Retinal pigment epithelial cell (primary cell): Measurements from ENCODE around the gene MEF2D.
A peak's percentile ranks its signal among the peaks of the same experiment; 100 is the strongest.

Experiments used
- DNase-seq: peaks from one replicate; pipeline ENCODE4 v3.0.0-alpha.2; 2010; ENCODE audit warnings: low read depth
- H3K4me3 ChIP-seq: 2 replicates; pipeline ENCODE4 v1.5.1; 2011; ENCODE audit warnings: mild to moderate bottlenecking, low read length, control low read depth, moderate library complexity
- TF ChIP-seq, protein P1 (sequence below): conservative IDR thresholded peaks from 2 replicates; pipeline ENCODE4 v1.5.1; 2011; ENCODE audit warnings: low read depth, low read length, control low read depth, inconsistent platforms

Gene MEF2D

DNA sequence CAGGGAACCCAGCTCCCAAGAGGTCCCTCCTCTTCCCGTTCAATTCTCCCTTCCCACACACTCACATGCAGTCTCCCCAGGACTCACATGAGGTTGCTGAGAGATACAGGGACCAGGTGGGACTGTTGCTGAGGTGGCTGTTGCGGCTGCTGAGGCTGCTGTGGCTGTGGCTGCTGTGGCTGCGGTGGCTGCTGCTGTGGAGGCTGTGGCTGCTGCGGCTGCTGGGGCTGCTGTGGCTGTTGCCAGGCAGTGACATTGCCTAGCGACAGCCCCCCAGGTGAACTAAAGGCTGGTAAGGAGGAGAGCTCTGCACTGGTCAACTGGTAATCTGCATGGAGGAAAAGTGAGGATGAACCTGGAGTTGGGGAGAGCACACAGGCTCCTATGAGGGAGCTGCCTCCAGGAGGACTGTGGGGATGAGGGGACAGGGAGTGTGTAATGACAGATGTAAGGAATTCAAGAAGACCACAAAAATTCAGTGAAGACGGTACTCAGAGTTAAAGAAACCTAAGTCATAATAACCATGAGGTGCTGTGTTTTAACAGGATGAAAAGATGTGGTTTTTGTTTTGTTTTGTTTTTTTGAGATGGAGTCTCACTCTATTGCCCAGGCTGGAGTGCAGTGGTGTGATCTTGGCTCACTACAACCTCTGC, 31.8 kb downstream of the MEF2D start:
- TF ChIP-seq, protein P1, sequence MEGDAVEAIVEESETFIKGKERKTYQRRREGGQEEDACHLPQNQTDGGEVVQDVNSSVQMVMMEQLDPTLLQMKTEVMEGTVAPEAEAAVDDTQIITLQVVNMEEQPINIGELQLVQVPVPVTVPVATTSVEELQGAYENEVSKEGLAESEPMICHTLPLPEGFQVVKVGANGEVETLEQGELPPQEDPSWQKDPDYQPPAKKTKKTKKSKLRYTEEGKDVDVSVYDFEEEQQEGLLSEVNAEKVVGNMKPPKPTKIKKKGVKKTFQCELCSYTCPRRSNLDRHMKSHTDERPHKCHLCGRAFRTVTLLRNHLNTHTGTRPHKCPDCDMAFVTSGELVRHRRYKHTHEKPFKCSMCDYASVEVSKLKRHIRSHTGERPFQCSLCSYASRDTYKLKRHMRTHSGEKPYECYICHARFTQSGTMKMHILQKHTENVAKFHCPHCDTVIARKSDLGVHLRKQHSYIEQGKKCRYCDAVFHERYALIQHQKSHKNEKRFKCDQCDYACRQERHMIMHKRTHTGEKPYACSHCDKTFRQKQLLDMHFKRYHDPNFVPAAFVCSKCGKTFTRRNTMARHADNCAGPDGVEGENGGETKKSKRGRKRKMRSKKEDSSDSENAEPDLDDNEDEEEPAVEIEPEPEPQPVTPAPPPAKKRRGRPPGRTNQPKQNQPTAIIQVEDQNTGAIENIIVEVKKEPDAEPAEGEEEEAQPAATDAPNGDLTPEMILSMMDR, result no peak
- no peak for DNase-seq
- no peak overlapping the region for H3K4me3 ChIP-seq

DNA sequence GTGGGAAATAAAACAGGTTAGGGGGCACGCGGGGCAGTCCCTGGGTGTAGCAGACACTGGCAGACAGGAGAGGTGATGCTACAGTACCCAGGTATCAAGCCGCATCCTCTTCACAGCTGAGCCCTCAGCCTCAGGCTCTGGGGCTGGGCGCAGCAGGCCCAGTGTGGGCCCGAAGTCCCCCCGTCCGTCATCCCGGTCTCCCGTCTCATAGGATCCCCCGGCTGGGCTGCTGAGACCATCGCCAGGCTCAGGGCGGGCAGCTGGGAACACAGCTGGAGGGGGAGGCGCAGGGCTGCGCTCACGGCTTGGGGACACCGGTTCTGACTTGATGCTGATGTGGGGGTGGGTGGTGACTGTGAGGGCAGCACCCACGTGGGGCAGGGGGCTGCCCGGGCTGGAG, 32.7 kb downstream of the MEF2D start:
- TF ChIP-seq, protein P1, result no peak
- H3K4me3 ChIP-seq, result no peak overlapping the region
- DNase-seq, result no peak

DNA sequence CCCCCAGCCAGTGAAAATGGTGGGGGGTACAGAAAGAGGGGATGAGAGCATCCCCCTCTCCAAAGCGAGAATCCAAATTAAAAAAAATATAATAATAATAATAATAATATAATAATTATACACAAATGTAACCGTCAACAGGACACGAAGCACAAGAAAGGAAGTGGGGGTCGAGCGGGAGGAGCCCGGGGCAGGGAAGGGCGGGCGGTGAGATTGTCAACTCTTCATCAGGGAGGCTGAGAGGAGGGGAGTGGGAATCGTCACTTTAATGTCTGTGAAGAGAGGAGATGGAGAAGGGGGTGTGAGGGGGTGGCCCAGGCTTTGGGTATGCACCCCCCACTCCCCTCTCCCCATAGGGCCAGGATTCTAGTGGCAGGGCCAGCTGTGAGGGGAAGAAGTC, 33.2 kb downstream of the MEF2D start:
- no peak for DNase-seq
- TF ChIP-seq, protein P1, result no peak
- H3K4me3 ChIP-seq, result no peak overlapping the region

DNA sequence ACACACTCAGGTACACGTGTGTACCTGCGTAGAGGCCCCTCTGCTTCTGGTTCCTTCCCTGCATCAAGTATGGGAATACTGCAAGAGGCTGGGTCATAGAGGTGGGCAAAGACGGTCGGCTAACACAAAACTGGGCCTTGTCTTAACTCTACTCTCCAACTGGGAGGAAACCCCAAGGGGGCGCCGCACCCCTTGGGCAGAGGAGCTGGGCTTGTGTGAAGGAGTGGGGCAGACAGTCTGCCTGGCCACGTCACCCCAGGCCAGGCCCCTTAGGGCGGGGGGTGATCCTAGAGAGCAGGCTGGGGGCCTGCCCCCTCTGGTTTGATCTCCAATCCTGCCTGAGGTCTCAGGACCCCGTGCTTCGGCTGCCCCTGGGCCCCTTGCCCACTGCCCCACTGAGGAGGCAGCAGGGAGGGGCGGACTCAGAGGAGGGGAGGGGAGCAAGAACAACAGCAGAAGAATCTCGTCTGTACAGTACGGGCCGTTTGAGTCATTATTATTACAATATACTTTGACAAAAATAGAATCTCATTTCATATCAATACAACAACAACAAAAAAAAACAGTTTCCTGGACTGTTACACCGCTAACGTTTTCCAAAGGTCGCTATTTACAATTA, 34.7 kb downstream of the MEF2D start:
- TF ChIP-seq, protein P1, result peak; percentile 38
- no peak overlapping the region for H3K4me3 ChIP-seq
- no peak for DNase-seq

DNA sequence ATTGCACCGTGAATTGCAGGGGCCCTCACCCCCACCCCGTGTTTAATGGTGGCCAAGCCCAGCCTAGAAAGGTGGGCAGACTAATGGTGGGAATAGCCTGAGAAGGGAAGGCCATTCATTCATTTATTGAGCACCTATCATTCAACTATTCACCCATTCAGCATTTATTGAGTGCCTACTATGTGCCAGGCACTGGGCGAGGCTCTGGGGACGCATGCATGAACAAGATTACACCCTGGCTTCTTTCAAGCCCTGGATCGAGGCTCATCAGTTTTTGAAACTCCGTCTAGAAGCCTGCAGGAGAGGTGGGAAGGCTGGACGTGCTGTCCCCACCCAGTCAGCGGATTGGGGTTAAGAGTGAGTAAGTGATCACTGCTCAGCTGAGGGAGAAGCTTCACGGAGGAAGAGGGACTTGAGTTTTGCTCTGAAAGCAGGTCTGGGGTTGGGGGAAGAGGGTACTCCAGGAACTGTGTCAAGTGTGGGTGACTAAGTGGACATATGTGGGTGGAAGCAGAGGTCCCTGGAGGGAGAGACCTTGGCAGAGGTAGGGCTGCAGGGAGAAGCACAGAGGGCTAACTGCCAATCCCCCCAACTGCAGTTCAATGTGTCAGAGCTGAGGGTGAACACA, 35.6 kb downstream of the MEF2D start:
- TF ChIP-seq, protein P1, result no peak

DNA sequence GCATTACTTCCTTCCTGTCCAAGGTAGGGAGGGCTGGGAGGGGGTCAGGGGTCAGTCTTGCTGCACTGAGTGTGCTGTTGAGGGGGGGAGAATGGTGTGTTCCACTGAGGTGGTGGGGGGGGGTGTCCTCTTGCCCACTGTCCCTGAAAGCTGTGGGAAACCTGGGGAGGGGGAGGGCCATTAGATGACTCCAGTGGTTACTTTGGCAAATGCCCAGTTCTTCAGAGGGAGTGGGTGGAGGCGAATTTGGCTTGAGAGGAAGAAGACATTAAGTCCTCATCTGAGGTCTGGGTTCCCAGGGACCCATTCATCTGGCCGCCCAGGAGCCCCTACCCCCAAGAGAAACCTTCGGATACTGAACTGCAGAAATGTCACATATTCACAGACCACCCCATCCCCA, 36.2 kb downstream of the MEF2D start:
- DNase-seq, result no peak
- H3K4me3 ChIP-seq, result no peak overlapping the region
- TF ChIP-seq, protein P1, result no peak

More for the DNA sequence above, 35.6 kb downstream of the MEF2D start:
- no peak for DNase-seq
- no peak overlapping the region for H3K4me3 ChIP-seq

DNA sequence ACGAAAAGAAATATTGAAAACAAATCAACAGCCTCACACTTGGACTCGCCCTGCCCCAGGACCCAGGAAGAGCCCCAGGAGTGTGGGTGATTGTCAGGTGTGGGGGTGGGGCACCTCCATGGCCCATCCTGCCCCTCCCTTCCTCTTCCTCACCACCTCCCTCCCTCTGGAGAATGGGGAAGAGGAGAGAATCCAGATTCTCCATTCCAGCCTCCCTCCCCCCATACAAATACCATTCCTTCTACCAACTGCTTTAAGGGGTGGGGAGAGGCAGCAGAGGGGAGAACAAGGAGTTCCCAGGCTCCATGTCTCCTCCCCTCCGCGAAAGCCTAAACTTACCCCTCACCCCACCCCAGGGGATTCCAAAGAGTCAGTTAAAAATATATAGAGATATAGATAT, 36.7 kb downstream of the MEF2D start:
- H3K4me3 ChIP-seq, result no peak overlapping the region
- no peak for DNase-seq
- TF ChIP-seq, protein P1, result no peak
